ENCODE data around the gene DHX35.
"Not testable (repeated sequence)": the region's sequence is repeated elsewhere in the genome, so short reads cannot be mapped to it uniquely, and the experiment has no call there.

Gene DHX35

GRCh38 chr20:38957915-38958485 lies 4.1 kb upstream of the DHX35 start:
- in situ Hi-C loops (cut with MboI; ENCODE audit: low sequenced_read_pairs, unreplicated experiment): no loop called here
- TF ChIP-seq CTCF (IDR thresholded peaks at IDR 0.05; ENCODE audit: borderline replicate concordance, control extremely low read depth, extremely low read depth, insufficient read depth, missing control alignments): no peak
- no peak for DNase-seq (ENCODE audit: low spot score)

DNA sequence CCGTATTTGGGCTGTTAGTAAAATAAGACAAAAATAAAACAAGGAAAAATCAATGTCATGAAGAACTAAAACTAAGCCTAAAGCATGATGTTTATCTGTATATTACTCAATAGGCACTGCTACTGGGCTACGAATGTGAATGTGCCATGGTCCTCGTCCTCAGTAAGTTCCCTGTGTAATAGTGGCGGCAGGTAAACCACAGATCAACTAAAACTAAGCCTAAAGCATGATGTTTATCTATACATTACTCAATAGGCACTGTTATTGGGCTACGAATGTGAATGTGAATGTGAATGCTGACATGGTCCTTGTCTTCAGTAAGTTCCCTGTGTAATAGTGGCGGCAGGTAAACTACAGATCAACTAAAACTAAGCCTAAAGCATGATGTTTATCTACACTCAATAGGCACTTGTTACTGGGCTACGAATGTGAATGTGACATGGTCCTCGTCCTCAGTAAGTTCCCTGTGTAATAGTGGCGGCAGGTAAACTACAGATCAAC lies 1.9 kb upstream of the DHX35 start:
- DNase-seq (ENCODE audit: low spot score); in situ Hi-C loops (cut with MboI; ENCODE audit: low sequenced_read_pairs, unreplicated experiment): not testable (repeated sequence)

GRCh38 chr20:38961530-38962043 lies 557 bp upstream of the DHX35 start:
- TF ChIP-seq CTCF (IDR thresholded peaks at IDR 0.05; ENCODE audit: borderline replicate concordance, control extremely low read depth, extremely low read depth, insufficient read depth, missing control alignments): no peak
- in situ Hi-C loops (cut with MboI; ENCODE audit: low sequenced_read_pairs, unreplicated experiment): no loop called here
- no peak for DNase-seq (ENCODE audit: low spot score)

GRCh38 chr20:38962928-38963401 lies 821 bp downstream of the DHX35 start:
- no peak for DNase-seq (ENCODE audit: low spot score)
- in situ Hi-C loops (cut with MboI; ENCODE audit: low sequenced_read_pairs, unreplicated experiment): no loop called here
- no peak for TF ChIP-seq CTCF (IDR thresholded peaks at IDR 0.05; ENCODE audit: borderline replicate concordance, control extremely low read depth, extremely low read depth, insufficient read depth, missing control alignments)

GRCh38 chr20:38963745-38964144 lies 1.6 kb downstream of the DHX35 start:
- no peak for TF ChIP-seq CTCF (IDR thresholded peaks at IDR 0.05; ENCODE audit: borderline replicate concordance, control extremely low read depth, extremely low read depth, insufficient read depth, missing control alignments)
- DNase-seq (ENCODE audit: low spot score): no peak
- in situ Hi-C loops (cut with MboI; ENCODE audit: low sequenced_read_pairs, unreplicated experiment): no loop called here

DNA sequence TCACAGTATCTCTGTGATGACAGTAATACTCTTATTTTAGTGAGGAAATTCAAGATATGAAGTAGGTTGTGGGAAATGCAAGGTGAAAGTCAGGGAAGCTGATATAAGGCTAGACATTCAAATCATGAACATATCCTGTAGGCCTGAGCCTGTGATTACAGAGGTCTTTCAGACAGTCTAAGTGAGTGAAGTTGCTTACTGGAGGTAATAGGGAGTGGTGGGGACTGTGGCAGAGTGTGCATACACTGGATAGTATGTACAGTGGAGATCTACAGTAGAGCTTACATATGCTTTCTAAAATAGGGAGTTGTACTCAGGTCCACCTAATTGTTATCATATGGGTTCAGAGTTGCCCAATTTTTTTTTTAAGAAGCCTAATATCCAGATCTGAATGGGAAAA lies 3.1 kb downstream of the DHX35 start:
- no peak for DNase-seq (ENCODE audit: low spot score)
- TF ChIP-seq CTCF (IDR thresholded peaks at IDR 0.05; ENCODE audit: borderline replicate concordance, control extremely low read depth, extremely low read depth, insufficient read depth, missing control alignments): no peak
- in situ Hi-C loops (cut with MboI; ENCODE audit: low sequenced_read_pairs, unreplicated experiment): no loop called here

GRCh38 chr20:38968090-38968489 lies 5.9 kb downstream of the DHX35 start:
- DNase-seq (ENCODE audit: low spot score): no peak
- no peak for TF ChIP-seq CTCF (IDR thresholded peaks at IDR 0.05; ENCODE audit: borderline replicate concordance, control extremely low read depth, extremely low read depth, insufficient read depth, missing control alignments)
- in situ Hi-C loops (cut with MboI; ENCODE audit: low sequenced_read_pairs, unreplicated experiment): no loop called here

All from GM13976 (cell line).